Osteoblast (primary cell): ENCODE results near the gene ZNF384. TPM values are rescaled to one million over a fixed set of nuclear protein-coding genes. Genes with fewer than 3 reads are reported as not detected.

Source experiments
- DNase-seq: peaks from one replicate; pipeline ENCODE4 v3.0.0; 2011; ENCODE audit warnings: low spot score, mixed read lengths; ENCODE audit not compliant: insufficient read length; ENCODE audit errors: missing footprints
- H2AFZ ChIP-seq: 2 replicates; pipeline ENCODE4 v1.6.0; 2011; ENCODE audit warnings: mild to moderate bottlenecking, low read length
- H3K27ac ChIP-seq: 2 replicates; pipeline ENCODE4 v1.5.1; 2011; ENCODE audit warnings: mild to moderate bottlenecking, low read depth, low read length, moderate library complexity
- H3K27me3 ChIP-seq: 2 replicates; pipeline ENCODE4 v1.6.0; 2012; ENCODE audit warnings: mild to moderate bottlenecking, control low read depth, inconsistent platforms, low read length, moderate library complexity; ENCODE audit not compliant: insufficient read depth
- H3K36me3 ChIP-seq: 2 replicates; pipeline ENCODE4 v1.5.1; 2011; ENCODE audit warnings: mild to moderate bottlenecking, low read length, control low read depth, moderate library complexity; ENCODE audit not compliant: insufficient read depth
- H3K4me1 ChIP-seq: 2 replicates; pipeline ENCODE4 v1.5.1; 2011; ENCODE audit warnings: mild to moderate bottlenecking, low read length, control low read depth, moderate library complexity; ENCODE audit not compliant: insufficient read depth
- H3K4me2 ChIP-seq: 2 replicates; pipeline ENCODE4 v1.6.0; 2011; ENCODE audit warnings: mild to moderate bottlenecking, low read length; ENCODE audit not compliant: insufficient read depth
- H3K4me3 ChIP-seq: fragments of 200-600 bp; sonication (generic); 3 replicates; pipeline ENCODE4 v1.5.1; 2012; ENCODE audit warnings: mild to moderate bottlenecking, low read length, inconsistent platforms; ENCODE audit not compliant: insufficient read depth
- H3K79me2 ChIP-seq: 2 replicates; pipeline ENCODE4 v1.6.0; 2012; ENCODE audit warnings: mild to moderate bottlenecking, low read length, control low read depth, inconsistent platforms; ENCODE audit not compliant: insufficient read depth
- H3K9me3 ChIP-seq: 2 replicates; pipeline ENCODE4 v1.5.1; 2011; ENCODE audit warnings: low read depth, low read length, control low read depth
- H4K20me1 ChIP-seq: 2 replicates; pipeline ENCODE4 v1.6.0; 2012; ENCODE audit warnings: mild to moderate bottlenecking, low read length, control low read depth; ENCODE audit not compliant: insufficient read depth
- CTCF ChIP-seq: IDR thresholded peaks from 2 replicates; pipeline ENCODE4 v1.5.1; 2011; ENCODE audit warnings: mild to moderate bottlenecking, low read depth, low read length, moderate library complexity; ENCODE audit errors: extremely low read depth
- total RNA-seq: library from RNA; depleted of rRNA; stranded (reverse); fragments of >200 nt; gene quantifications from 2 replicates; pipeline ENCODE4 v1.2.3, GENCODE V29; 2012

ZNF384 gene
- total RNA-seq, 1 donor, result 19.9 TPM

- Histone ChIP-seq H3K9me3 (no peaks in the 10 kb centered on the region), H3K4me2 (peak within 1 kb of the TSS; percentile 99), H3K79me2 (peaks cover 24% of the 10 kb centered on the region), H3K27me3 (no peaks in the 10 kb centered on the region), H3K4me1 (peaks cover 9% of the 10 kb centered on the region), H3K36me3 (peaks cover 14% of the 10 kb centered on the region), H4K20me1 (no peaks in the 10 kb centered on the region), H3K4me3 (peak within 1 kb of the TSS; percentile 100), H3K27ac (peak within 1 kb of the TSS; percentile 76), H2AFZ (peak within 1 kb of the TSS; percentile 98)
- no peak for TF ChIP-seq CTCF
- DNase-seq, result peak; percentile 98
Observed at GRCh38 chr12:6662906-6663742, 26.1 kb downstream of the ZNF384 start, which contains the start of gene ING4. Gene ING4, minus strand, starts transcription at chr12:6663119. Its CDS starts 18 bp downstream, at chr12:6663101.

GRCh38 chr12:6662602-6662905 lies 26.6 kb downstream of the ZNF384 start:
- Histone ChIP-seq H3K79me2 (peaks cover 24% of the 10 kb centered on the region), H3K9me3 (no peaks in the 10 kb centered on the region), H3K4me1 (peaks cover 9% of the 10 kb centered on the region), H4K20me1 (no peaks in the 10 kb centered on the region), H3K27me3 (no peaks in the 10 kb centered on the region), H3K36me3 (peaks cover 9% of the 10 kb centered on the region), H3K4me2 (peak overlapping the region; percentile 99), H3K4me3 (peak overlapping the region; percentile 100), H2AFZ (peak overlapping the region; percentile 98), H3K27ac (peak overlapping the region; percentile 67)
- TF ChIP-seq CTCF, result no peak
- DNase-seq, result no peak

- Histone ChIP-seq H3K4me2 (no peak overlapping the region), H3K9me3 (no peaks in the 10 kb centered on the region), H3K4me3 (no peak overlapping the region), H3K27me3 (no peaks in the 10 kb centered on the region), H4K20me1 (peaks cover 3% of the 10 kb centered on the region), H3K36me3 (peaks cover 34% of the 10 kb centered on the region), H2AFZ (no peak overlapping the region), H3K79me2 (peaks cover 7% of the 10 kb centered on the region), H3K4me1 (no peaks in the 10 kb centered on the region), H3K27ac (no peak overlapping the region)
- no peak for DNase-seq
- no peak for TF ChIP-seq CTCF
Observed at GRCh38 chr12:6653987-6654386, 35.2 kb downstream of the ZNF384 start.

- no peak overlapping the region for H3K4me2 ChIP-seq
- peaks cover 3% of the 10 kb centered on the region for H4K20me1 ChIP-seq
- peaks cover 2% of the 10 kb centered on the region for H3K79me2 ChIP-seq
- no peak for DNase-seq
- H3K27ac ChIP-seq, result no peak overlapping the region
- H2AFZ ChIP-seq, result no peak overlapping the region
- H3K27me3 ChIP-seq, result no peaks in the 10 kb centered on the region
- H3K9me3 ChIP-seq, result no peaks in the 10 kb centered on the region
- H3K4me3 ChIP-seq, result no peak overlapping the region
- H3K36me3 ChIP-seq, result peaks cover 34% of the 10 kb centered on the region
- TF ChIP-seq CTCF, result no peak
- no peaks in the 10 kb centered on the region for H3K4me1 ChIP-seq
Observed at GRCh38 chr12:6653342-6653741, 35.8 kb downstream of the ZNF384 start.
